Right atrium auricular region (tissue), 2 donors: ENCODE results near the gene AOPEP. TPM values are rescaled to one million over a fixed set of nuclear protein-coding genes. Genes with fewer than 3 reads are reported as not detected.

ENCODE experiments used
- DNase-seq: peaks from one replicate; pipeline ENCODE4 v3.0.0-alpha.2; 2019; ENCODE audit warnings: low spot score
- H3K27ac ChIP-seq, 2 donors: fragments of 200-600 bp; sonication (generic); 1 replicate in 1 of 2; 2 replicates in 1 of 2; pipeline ENCODE4 v1.5.1; 2016 to 2019
- H3K27me3 ChIP-seq, 2 donors: fragments of 200-600 bp; sonication (generic); one replicate each; pipeline versions ENCODE4 v1.5.1 to v1.6.0; 2017 to 2019
- H3K36me3 ChIP-seq: fragments of 200-600 bp; sonication (generic); one replicate; pipeline ENCODE4 v1.5.1; 2016
- H3K4me1 ChIP-seq, 2 donors: fragments of 200-600 bp; sonication (generic); one replicate each; pipeline versions ENCODE4 v1.5.1 to v1.6.0; 2017 to 2019
- H3K4me3 ChIP-seq, 2 donors: fragments of 200-600 bp; sonication (generic); 1 replicate in 1 of 2; 2 replicates in 1 of 2; pipeline ENCODE4 v1.5.1; 2017 to 2019; ENCODE audit warnings: mild to moderate bottlenecking in 1 of 2, moderate library complexity in 1 of 2
- H3K9me3 ChIP-seq, 2 donors: fragments of 200-600 bp; sonication (generic); one replicate each; pipeline ENCODE4 v1.5.1; 2019
- total RNA-seq, 2 donors: library from RNA; depleted of rRNA; stranded (reverse); fragments of >200 nt; gene quantifications; one replicate each; pipeline ENCODE4 v1.1.0, GENCODE V29; 2016
- TF ChIP-seq, protein P1 (sequence below), 2 donors: fragments of 200-600 bp; sonication (generic); IDR thresholded peaks; one replicate each; pipeline ENCODE4 v1.5.1; 2019; ENCODE audit warnings: antibody characterized with exemption in 2 of 2

The AOPEP gene
- total RNA-seq, 2 donors from 2014 or later = 262 to 314 TPM

DNA sequence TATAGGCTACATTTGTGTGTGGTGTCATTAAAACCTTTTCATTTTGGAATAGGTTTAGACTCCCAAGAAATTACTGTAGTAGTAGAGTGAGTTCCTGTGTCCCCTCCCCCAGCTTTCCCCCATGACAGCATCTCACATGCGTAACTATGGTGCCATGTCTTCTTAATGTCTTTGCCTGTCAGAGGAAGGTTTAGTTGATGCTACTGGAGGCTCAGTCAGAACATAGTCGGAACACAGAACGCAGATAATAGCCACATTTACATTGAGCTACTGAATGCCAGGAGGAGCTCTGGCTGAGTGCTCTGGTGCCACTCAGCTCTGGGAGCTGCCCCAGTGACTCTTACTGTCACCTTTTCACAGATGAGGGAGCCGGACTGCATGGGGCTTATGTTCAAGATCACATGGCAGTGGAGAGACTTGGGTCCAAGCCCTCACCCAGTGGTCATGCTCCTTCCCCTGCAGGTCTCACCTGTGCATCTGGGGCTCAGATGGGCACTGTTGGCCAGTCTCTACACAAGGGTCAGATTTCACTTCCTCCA lies 223.6 kb downstream of the AOPEP start:
- H3K4me1 ChIP-seq = peaks cover 0 to 61% of the 10 kb centered on the region in 2 donors

DNA sequence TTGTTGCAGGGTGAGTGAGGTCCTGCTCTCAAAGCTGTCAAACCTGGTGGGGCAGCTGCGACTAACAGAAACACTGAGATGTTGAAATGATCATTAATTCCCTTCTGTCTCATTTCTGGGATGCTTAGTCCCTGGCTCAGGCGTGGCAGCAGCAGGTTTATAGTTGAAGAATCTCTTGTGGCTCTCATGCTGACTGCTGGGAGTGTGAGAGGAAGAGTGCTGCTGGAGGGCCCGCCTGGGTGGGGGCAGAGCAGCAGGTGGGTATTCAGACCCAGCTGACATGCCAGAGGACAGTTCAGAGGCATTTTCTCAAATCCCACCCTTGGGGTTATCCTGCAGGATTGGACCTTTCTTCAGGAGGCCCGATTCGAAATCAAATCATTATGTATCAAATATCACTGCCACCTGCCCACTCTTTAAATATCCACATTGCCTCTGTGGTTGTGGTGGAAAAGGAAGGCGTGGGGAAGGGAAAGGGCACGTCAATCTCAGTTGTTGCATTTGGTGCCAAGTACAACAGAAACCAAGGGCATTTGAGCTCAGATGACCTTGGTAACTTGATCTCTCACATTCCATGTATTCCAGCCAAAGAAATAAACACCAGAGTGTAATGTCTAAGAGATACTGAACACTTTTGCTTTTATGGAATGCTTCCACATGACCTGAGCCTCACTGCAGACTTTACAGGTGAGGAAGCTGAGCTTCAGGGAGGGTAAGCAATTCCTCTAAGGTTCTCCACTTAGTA lies 224.3 kb downstream of the AOPEP start:
- DNase-seq = no peak
- H3K36me3 ChIP-seq = no peaks in the 10 kb centered on the region
- no peaks in the 10 kb centered on the region for H3K27me3 ChIP-seq
- H3K4me3 ChIP-seq = no peak overlapping the region
- TF ChIP-seq, protein P1, sequence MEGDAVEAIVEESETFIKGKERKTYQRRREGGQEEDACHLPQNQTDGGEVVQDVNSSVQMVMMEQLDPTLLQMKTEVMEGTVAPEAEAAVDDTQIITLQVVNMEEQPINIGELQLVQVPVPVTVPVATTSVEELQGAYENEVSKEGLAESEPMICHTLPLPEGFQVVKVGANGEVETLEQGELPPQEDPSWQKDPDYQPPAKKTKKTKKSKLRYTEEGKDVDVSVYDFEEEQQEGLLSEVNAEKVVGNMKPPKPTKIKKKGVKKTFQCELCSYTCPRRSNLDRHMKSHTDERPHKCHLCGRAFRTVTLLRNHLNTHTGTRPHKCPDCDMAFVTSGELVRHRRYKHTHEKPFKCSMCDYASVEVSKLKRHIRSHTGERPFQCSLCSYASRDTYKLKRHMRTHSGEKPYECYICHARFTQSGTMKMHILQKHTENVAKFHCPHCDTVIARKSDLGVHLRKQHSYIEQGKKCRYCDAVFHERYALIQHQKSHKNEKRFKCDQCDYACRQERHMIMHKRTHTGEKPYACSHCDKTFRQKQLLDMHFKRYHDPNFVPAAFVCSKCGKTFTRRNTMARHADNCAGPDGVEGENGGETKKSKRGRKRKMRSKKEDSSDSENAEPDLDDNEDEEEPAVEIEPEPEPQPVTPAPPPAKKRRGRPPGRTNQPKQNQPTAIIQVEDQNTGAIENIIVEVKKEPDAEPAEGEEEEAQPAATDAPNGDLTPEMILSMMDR (IDR thresholded peaks at IDR 0.05) = no peak
- H3K9me3 ChIP-seq = no peaks in the 10 kb centered on the region
- H3K4me1 ChIP-seq = peaks cover 0 to 60% of the 10 kb centered on the region in 2 donors
- H3K27ac ChIP-seq = peak overlapping the region; percentile 56 to 86

More for the DNA sequence above, 223.6 kb downstream of the AOPEP start:
- Histone ChIP-seq H3K27me3 (no peaks in the 10 kb centered on the region), H3K4me3 (no peak overlapping the region), H3K36me3 (no peaks in the 10 kb centered on the region), H3K27ac (peak overlapping the region; percentile 56 to 86), H3K9me3 (no peaks in the 10 kb centered on the region)
- no peak for DNase-seq
- TF ChIP-seq, protein P1 (IDR thresholded peaks at IDR 0.05) = no peak

DNA sequence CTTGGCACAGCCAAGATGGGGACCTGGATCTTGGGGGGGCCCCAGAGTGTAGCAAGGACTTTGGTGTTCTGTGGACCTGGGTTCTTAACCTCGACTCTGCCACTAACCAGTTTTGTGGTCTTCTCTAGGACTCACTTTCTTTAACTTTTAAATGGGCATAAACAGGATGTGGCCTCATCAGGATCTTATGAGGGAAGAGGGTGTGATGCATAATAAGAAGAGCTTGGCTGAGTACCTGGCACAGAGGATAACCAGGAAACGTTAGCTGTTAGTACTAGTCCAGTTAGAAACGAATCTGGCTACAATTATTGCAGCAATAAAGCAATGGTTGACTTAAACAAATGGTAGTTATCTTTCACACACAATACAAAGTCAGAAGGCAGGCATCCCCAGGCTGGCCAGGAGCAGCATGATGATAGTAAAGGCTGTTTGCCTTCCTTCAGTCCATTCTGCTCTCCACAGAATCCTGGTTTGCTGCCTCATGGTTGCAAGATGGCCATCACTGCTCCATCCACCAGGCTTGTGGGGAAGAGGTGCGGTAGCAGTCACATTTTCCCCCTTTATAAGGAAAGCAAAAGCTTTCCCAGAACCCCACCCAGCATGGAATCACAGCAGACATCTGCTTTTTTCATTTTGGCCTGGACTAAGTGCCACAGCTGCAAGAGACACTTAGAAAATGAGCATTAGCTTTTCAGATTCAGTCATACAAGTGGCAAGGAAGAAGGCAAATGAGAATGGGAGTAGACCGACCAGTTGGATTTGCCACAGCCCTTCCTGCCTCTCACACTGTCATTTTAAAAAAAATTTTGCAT lies 225.0 kb downstream of the AOPEP start:
- no peak overlapping the region for H3K4me3 ChIP-seq
- DNase-seq = no peak
- no peaks in the 10 kb centered on the region for H3K9me3 ChIP-seq
- H3K27ac ChIP-seq = peak overlapping the region; percentile 56 to 86
- H3K27me3 ChIP-seq = no peaks in the 10 kb centered on the region
- H3K4me1 ChIP-seq = peaks cover 0 to 53% of the 10 kb centered on the region in 2 donors
- no peaks in the 10 kb centered on the region for H3K36me3 ChIP-seq
- TF ChIP-seq, protein P1 (IDR thresholded peaks at IDR 0.05) = no peak

DNA sequence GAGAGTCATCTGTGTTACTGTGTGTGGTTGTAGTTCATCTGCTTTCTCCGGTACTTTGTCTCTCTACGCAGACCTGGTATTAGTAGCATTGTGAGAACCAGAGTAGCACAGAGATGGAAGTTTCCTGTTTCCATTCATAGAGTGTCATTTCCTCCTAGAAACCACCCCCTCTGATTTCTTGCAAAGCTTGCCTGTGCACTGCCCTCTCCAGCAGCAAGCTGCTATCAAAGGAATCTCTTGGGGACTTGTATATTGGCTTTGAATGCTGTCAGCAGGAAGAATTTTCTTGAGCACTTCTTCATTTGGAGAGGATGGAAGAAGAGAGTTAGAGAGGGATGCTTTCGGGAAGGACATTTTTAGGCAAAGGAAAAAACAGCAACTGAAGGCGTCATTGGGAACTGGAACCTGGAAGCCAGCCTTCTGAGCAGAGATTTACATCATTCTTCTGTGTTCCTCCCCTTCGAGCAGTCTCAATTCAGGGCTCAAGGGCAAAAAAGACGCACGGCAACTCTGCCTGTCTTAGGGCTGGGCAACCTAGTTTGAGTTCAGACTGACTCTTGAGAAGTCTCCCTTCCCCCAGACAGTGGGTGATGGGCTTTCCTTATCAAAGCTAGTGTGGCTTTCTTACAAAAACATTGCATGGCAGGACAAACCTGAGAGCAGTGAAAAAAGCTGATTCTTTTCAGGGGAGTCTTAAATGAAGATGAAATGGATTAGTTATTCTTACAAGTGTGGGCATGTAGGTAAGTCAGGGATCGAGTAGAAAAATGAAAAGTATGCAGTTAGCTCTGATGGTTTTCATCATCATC lies 226.3 kb downstream of the AOPEP start:
- Histone ChIP-seq H3K27me3 (no peaks in the 10 kb centered on the region), H3K4me1 (peaks cover 0 to 53% of the 10 kb centered on the region in 2 donors), H3K4me3 (no peak overlapping the region), H3K27ac (peak overlapping the region; percentile 56 to 86), H3K9me3 (no peaks in the 10 kb centered on the region), H3K36me3 (no peaks in the 10 kb centered on the region)
- TF ChIP-seq, protein P1 (IDR thresholded peaks at IDR 0.05) = no peak
- peak; percentile 65 for DNase-seq

DNA sequence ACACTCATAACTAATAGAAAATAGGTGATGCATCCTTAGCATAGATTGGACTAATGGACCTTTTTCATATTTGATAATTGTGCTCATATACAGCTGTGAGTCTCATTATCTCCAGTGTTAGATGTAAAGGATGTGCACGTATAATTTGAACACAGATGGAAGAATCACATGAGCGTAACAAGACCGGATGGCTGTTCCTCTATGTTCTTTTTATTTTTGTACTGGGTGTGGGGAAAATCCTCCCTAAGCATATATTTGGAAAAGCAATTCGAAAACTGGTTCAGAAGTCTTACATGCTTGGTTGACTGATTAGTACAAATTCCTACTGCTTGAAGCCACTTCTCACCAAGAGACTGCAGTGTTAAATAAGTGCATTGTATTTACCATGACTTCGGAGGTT lies 230.2 kb downstream of the AOPEP start:
- TF ChIP-seq, protein P1 (IDR thresholded peaks at IDR 0.05) = no peak

More for the DNA sequence above, 230.2 kb downstream of the AOPEP start:
- no peaks in the 10 kb centered on the region for H3K9me3 ChIP-seq
- H3K36me3 ChIP-seq = no peaks in the 10 kb centered on the region
- no peak overlapping the region for H3K4me3 ChIP-seq
- H3K27me3 ChIP-seq = no peaks in the 10 kb centered on the region
- H3K27ac ChIP-seq = no peak overlapping the region
- peaks cover 0 to 19% of the 10 kb centered on the region in 2 donors for H3K4me1 ChIP-seq
- no peak for DNase-seq
